DMS 273 (cell line): ENCODE results near the gene TLCD3A.
A peak's percentile ranks its signal among the peaks of the same experiment; 100 is the strongest.
"Not testable (repeated sequence)": the region's sequence is repeated elsewhere in the genome, so short reads cannot be mapped to it uniquely, and the experiment has no call there.

Source experiments
- DNase-seq: peaks from one replicate; lab custom pipeline; 2025; ENCODE audit not compliant: unreplicated experiment; lab: John Stamatoyannopoulos, UW

Gene TLCD3A

DNA sequence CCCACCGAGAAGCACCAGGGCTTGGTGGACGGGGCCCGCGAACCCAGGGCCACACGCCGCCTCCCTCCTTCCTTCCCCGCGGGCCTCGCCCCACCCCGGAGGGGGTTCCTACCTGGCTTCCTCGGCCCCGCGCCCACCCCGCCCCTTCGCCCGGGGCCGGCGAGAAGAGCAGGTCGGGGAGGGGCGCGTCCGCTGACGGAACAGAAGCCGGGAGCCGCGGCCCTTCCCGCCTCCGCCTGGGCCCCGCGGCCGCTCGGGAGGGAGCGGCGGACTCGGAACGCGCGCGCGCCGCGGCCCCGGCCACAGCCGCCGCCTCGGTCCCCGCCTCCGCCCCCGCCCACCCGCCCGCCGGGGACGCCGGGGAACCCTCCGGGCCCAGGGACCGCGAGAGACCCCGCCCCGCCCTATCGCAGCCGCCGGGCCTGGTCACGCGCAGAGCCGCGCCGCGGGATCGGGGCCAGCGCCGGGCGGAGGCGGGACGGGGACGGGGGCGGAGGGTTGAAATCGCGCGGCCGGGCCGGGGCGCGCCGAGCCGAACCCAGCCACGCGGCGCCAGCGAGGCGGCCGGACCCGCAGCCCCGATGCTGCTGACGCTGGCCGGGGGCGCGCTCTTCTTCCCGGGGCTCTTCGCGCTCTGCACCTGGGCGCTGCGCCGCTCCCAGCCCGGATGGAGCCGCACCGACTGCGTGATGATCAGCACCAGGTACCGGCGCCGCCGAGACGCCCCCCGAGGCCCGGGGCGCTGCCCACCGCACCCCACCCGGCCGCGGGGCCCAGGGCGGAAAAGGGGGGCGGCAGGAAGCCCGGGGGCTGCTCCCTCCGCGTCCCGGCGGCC is at the start of gene TLCD3A:
TSS of gene TLCD3A (plus strand) at position 530 of the 835 bp plus-strand sequence. CDS start at position 582, 52 bp downstream.
- peak; percentile 78 for DNase-seq

DNA sequence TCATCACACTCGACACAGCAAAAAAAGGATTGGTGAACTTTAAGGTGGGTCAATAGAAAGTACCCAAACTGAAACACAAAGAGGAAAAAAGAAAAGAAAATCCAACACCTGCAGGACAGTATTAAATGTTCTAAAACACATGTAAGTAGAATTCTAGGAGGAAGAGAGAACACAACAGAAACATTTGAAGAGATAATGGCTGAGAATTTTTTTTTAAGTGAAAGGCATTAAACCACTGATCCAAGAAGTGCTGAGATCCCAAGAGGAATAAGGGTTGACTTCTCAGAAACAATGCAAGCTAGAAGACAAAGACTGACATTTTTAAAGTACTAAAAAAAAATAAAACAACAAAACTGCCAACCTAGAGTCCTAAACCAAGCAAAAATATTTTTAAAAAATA is 49.4 kb upstream of the TLCD3A start:
- no peak for DNase-seq

DNA sequence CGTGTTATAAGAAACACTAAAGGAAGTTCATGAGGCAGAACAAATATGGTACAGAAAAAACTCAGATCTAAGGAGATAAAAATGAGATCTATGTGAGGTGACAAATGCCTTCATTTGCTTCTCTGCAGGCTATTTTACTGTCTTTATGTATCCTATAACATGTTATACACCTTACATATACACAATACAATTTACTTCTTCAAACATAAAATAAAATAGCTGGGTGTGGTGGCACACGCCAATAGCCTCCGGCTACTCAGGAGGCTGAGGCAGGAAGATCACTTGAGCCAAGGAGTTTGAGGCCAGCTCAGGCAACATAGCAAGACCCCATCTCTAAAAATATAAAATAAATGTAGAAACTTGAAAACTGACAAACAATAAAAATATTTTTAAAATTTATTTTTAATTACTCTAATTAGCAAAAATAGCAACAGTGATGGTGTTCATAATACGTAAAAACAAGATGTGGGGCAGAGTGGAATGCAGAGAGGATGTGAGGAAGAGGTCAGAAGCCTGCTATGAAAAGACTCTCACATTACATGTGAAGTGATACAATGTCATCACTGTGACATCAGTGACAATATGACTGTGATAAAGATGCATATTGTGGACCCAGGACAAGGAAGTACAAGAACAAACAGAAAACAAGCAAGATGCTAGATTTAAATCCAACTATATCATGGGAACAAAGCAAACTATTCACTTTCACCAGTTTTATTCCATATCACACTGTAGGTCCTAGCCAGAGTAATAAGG is 48.7 kb upstream of the TLCD3A start:
- no peak for DNase-seq

DNA sequence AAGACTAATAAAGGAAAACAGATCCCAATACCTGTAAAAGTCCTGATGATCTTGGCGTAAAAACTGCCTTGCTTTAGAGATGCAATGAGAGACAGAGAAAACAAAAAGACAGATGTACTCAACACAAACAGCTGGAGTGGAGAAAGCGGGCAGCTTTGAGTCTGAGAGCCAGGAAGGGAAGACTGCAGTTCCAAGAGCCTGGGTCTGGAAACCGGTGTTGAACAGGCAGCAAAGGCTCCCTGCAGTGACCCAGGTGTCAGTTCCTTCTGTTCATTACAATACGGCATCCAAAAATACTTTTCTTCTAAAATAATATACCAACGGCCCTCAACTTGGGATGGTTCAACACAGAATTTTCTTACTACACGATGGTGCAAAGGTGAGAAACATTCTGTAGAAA is 47.4 kb upstream of the TLCD3A start:
- DNase-seq = peak; percentile 22

DNA sequence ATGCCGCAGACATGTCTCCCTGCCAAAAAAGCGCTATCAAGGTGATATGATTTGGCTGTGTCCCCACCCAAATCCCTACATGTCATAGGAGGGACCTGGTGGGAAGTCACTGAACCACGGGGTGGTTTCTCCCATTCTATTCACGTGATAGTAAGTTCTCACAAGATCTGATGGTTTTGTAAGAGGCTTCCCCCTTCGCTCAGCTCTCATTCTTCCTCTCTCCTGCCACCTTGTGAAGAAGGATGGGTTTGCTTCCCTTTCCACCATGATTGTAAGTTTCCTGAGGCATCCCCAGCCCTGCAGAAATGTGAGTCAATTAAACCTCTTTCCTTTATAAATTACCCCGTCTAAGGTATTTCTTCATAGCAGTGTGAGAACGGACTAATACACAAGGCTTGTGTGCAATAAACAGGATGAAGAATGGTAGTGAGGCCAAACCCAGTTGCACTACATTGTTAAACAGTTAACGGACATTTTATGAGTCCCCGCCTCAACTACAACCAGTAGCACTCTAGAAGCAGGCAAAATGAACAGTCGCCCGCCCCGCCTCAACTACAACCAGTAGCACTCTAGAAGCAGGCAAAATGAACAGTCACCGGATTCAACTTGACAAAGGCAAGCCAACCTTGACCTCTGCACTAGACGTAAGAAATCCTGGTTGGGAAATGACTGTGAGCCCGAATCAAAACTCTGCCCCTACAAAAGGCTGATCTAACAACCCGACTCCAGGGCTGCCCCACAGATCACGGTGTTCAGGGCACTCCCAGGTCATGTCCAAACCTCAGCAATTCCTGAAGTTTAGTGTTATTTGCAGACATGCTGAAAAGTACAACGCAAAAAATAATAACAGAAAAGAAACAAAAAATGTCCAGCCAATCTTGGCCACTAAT is 44.1 kb upstream of the TLCD3A start:
- DNase-seq = peak; percentile 36

DNA sequence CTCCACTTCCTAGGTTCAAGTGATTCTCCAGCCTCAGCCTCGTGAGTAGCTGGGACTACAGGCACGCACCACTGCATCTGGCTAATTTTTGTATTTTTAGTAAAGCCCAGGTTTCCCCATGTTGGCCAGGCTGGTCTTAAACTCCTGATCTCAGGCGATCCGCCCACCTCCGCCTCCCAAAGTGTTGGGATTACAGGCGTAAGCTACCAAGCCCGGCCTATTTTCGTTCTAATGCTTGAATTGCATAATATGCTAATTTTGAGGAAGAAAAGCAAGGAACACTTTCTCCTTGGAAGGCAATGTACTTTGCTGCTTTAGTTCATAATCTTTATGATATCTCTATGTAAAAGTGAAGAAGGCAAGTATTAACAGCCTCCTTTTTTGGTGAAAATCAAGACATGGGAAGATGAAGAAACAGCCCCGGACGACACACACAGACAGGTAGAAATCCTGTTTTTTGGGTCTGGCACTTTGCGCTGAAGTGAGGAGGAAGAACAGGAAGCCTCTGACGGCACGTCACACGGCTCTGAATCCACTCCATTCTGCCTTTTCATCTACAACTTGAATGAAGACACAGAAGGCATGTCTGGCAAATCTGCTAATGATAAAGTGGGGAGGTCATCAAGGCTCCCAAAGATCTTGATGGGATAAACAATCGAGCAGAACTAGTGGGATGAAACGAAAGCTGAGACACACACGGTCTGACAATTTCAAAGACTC is 42.7 kb upstream of the TLCD3A start:
- no peak for DNase-seq

DNA sequence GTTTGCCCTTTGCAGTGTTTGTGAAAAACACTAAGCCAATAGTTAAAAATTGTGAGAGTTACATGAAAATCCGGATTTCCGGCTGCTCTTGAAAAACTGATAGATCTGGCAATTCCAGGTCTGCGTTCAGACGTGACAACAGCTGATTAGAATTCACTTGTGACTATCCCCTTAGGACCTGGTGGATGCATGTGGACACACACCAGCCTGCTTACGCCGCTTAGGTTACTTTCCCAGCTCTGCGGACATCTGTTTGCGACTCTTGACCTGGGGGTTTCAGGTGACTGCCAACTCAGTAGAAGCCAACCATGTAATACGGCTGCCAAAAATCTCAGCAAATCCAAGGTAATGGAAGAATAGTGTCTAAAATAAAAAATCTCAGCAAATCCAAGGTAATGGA is 42.0 kb upstream of the TLCD3A start:
- no peak for DNase-seq

DNA sequence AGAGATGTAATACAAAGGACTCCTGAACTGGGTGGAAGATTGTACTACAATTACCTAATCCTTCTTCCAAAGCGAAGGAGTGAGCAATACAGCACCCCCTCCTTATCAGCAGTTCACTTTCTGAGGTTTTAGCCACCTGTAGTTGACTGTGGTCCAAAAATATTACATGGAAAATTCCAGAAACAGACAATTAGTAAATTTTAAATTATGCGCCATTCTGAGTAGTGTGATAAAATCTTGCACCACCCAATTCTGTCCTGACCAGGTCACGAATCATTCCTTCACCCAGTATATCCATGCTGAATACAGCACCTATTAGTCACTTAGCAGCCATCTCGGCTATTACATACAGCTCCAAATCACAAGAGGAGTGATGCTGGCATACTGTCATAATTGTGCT is 41.0 kb upstream of the TLCD3A start:
- no peak for DNase-seq

DNA sequence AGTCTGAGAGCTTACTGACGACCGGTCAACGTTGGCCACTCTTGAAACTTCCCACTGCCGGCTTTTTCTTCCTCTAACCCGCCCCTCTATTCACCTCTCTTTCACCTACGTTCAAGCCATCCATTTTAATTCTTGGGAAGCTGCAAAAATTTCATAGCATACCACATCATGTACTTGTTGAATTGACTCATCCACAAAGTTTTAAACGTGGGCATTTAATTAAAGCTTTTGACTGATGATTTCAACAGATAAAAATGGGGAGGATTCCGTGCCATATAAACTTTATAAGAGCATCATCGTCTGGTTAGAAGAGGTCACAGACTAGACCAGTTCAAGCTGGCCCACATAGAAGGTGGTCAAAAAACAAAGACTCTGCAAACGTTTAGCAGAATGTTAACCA is 40.3 kb upstream of the TLCD3A start:
- no peak for DNase-seq

DNA sequence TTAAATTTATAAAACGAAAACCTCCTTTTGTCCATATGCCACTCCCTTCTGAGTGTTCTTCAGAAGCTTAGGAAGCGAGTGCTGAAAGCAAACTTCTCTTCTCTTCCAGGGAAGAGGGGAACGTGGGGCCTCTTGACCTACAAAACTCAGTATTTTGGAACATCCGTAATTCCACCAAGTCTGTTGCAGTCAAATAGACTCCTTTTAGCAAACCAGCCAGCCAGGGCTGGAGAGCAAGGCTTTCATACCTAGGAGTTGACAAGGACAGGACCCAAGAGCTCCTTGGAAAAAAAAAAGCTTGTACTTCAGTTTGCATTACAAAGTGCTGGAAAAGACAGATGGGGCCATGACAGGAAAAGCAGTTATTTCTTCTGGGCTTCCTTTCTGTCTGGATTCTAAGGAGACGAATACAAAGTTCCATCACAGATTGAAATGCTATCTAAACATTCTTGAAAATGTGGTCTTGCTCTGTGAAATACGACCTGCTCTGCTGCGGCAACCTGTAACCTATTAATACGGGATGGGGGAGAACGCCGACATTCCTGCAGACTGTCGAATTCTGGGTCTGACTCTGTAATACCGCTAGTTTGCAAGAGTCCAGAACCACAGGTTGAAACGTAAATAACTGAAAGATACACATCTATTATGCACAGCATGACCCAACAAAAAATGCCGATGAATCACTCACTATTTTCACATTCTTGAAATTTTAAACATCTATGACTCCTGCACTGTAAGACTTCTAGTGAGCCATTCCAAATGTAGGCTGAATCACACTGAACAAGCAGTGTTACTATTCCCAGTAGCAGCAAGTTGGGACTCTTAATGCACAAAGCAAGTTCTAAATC is 38.4 kb upstream of the TLCD3A start:
- DNase-seq = no peak

DNA sequence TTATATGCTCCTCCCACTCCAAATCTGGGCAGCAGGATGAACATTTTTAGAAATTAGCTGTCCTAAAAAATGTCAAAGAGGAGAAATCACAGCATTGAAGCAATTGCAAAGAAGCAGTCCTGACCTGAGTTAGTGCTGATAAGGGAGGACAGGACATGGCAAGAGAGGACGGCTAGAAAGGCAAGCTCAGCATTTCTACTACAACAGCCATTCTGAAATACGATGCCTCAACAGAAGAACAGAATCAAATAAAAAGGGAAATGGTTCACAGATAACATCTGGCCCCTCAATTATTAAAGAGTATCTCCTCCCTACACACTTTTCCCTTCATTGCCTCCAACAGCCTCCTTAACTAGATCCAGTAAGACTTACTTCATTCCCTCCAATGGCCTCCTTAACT is 36.0 kb upstream of the TLCD3A start:
- DNase-seq = peak; percentile 9

DNA sequence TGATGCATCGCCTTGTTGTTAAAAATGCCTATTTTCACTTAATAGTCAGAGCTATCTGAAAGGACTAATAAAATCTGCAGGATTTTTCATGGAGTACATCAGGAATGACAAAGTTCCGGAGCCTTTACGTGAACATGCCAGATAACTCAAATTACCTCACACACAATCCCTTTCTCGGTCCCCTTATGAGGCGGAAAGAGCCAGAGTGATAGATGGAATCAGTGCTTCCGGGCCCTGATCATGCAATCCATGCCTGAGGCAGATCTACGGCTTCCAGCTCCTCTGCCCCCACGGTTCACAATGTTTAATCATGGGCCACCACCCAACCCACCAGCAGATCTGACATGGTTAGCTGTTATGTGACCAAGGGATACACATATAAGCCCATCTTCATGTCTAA is 34.7 kb upstream of the TLCD3A start:
- no peak for DNase-seq

DNA sequence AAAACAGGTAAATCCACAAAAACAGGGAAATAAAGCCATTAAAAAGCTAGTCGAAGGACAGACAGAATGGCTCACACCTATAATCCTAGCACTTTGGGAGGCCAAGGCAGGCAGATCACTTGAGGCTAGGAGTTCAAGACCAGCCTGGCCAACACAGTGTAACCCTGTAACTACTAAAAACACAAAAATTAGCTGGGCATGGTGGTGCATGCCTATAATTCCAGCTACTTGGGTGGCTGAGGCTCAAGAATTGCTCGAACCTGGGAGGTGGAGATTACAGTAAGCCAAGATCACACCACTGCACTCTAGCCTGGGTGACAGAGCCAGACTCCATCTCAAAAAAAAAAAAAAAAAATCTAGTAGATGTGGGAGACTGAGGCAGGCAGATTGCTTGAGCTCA is 34.3 kb upstream of the TLCD3A start:
- not testable (repeated sequence) for DNase-seq

DNA sequence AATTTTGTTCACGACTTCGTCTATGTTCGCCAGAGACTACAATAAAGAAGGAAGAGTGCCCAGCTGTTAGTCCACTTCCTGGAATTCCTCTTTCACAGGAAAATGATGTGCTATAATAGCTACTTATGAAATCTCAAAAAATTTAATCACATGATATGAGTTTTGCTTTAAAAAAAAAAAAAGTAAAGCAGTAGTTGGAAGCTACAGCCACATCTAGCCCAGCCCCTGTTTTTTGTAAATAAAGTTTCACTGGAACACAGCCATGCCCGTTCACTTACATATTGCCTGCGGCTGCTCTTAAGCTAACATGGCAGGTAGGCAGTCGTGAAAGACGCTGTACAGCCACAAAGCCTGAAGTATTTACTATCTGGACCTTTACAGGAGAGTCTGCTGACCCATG is 33.1 kb upstream of the TLCD3A start:
- DNase-seq = no peak

DNA sequence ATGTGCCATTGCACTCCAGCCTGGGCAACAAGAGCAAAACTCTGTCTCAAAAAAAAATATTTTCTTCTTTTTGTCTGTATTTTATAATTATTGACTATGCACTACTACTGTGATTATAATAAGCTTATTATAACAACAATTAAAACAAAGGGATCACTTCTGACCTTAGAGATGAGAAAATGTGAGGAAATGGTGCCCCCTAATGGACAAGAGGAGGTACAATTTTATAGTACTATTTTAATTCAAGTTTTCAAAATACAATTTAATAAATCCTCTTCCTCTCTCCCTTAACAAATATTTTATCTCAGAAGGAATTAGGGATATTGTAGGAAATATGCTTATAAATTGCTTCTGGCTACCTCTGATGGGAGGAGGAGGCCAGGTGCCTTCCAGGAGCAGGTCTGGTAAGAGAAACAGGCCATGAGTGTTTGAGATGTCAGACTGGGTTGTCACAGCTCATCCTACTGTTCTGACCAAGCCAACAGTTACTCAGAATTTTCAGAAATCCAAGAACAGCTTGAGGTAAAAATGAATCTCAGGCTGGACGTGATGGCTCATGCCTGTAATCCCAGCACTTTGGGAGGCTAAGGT is 31.8 kb upstream of the TLCD3A start:
- peak; percentile 24 for DNase-seq

DNA sequence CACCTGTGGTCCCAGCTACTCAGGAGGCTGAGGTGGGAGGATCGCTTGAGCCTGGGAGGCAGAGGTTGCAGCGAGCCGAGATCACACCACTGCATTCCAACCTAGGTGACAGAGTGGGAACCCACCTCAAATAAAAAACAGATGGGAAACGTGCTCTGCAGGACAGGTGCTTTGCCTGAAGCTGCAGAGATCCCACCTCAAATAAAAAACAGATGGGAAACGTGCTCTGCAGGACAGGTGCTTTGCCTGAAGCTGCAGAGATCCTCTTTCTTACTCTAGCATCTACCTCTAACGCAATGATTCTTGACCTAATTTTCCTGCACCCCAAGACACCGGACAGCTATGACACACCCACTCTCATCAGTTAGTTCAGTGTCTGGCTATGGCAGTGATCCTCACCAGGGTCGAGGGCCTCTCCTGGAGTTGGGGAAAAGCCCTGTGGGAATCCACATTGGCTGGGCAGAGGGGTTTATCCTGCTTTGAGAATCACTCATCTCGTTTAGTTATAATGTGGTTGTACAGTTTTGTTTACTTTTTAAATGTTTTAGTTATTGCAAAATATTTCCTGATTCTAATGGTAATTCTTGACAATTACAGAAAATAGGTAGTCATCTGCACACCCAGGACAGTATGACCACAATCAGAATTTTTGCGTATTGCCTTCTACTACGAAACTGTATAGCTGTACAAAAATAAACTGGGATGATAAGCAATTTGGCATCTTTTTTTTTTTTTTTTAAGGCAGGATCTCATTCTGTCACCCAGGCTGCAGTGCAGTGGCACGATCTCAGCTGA is 29.1 kb upstream of the TLCD3A start:
- no peak for DNase-seq

DNA sequence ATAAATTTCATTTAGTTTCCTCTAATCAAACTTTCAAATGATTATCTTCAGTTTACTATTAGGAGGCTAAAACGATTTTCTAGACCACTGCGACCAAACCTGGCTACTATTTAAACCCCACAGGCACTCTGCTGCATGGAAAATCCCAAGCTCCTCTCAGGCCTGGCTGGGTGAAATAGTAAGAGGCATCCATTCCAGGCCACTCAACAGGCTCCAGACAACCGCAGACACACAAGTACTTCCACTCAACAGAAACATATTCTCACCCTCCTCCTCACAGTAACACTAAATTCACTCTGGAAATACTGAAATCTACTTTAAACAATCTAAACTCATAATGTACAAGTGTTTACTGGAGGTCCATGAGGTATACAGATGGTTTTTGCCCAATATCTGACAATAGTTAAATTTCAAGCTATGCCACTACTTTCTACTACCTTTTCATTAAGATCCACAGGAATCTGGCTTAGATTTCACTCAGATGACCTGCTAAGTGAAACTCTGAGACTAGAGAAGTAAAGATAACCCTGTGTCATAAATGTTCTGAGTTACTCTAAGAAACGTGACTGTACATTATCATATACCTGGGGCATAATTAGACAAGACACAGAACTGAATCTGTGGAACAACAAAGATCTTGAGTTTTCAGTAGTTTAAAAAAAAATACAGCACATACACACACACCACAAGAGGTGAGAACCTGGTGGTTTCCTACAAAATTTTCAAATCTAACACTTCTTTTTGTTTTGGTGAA is 28.1 kb upstream of the TLCD3A start:
- no peak for DNase-seq

DNA sequence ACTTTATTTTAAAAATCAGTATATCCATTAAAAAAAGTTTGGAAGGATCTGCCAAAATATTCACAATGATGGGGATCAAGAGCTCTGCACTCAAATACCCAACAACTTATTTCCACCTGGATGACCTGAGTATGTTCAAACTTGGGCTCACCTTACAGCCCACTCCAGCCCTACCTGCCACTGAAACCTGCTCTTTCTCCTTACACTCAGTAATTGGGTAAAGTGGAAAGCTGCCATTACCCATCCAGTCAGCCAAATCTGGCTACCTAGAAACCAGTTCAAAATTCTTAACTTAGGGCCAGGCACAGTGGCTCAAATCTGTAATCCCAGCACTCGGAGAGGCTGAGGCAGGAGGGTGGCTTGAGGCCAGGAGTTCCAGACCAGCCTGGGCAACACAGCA is 27.4 kb upstream of the TLCD3A start:
- DNase-seq = no peak
